ENCODE data around the gene RNF214. TPM values are rescaled to one million over a fixed set of nuclear protein-coding genes. Genes with fewer than 3 reads are reported as not detected.

RNF214 gene
- total and polyA plus RNA-seq, 2 donors (not counting 1 experiment from before 2014, with no cell fraction given), result 16.0 to 36.1 TPM

GRCh38 chr11:117327567-117328374 is 95.3 kb downstream of the RNF214 start, which contains the start of gene CEP164:
Gene CEP164 (plus strand): TSS chr11:117327854. CDS start chr11:117338587, 10,733 bp downstream.
- H3K4me1 Mint-ChIP-seq, result peaks cover 8% of the 10 kb centered on the region
- H3K9me3 Mint-ChIP-seq (ENCODE audit: insufficient read depth), result no peaks in the 10 kb centered on the region
- no peaks in the 10 kb centered on the region for H3K27me3 ChIP-seq (replicated peaks in 1 of 4; ENCODE audit: control extremely low read depth in 1 of 4, control insufficient read depth in 3 of 4, insufficient read depth in 4 of 4, low read length in 3 of 4)
- H3K36me3 ChIP-seq (replicated peaks in 1 of 2; ENCODE audit: control extremely low read depth in 1 of 2, control insufficient read depth in 1 of 2, extremely low read depth in 1 of 2, insufficient read depth in 2 of 2, low read length in 1 of 2), result no peaks in the 10 kb centered on the region
- H3K27ac ChIP-seq (ENCODE audit: low read length in 2 of 2), result peak within 1 kb of the TSS; percentile 84 to 89
- H4K20me1 ChIP-seq (ENCODE audit: control insufficient read depth, insufficient read depth, low read length, poor library complexity, severe bottlenecking), result no peaks in the 10 kb centered on the region
- H3K4me2 ChIP-seq (replicated peaks; ENCODE audit: low read depth, low read length, poor library complexity, severe bottlenecking), result peak within 1 kb of the TSS; percentile 79
- POLR2A ChIA-PET, result interaction anchor here (0.6 to 1.7 kb wide), 4 partner anchors 23 to 482 kb away, joined by 3 to 11 read pairs (median 6); no protein-coding TSS in a partner anchor
- peak; percentile 92 for ATAC-seq (ENCODE audit: low read depth)
- H2AFZ ChIP-seq (ENCODE audit: insufficient read depth, low read depth, low read length, poor library complexity, severe bottlenecking), result peak within 1 kb of the TSS; percentile 90
- CTCF ChIA-PET, result interaction anchor here (1.0 to 2.1 kb wide), 4 partner anchors 10 to 480 kb away, joined by 4 to 6 read pairs (median 4); partner anchors contain the start of gene BACE1
- intact Hi-C loops (cut with micrococcal nuclease), result loop anchor here (1.0 to 10.0 kb wide), 5 partner anchors 95 to 555 kb away; partner anchors contain the start of genes BUD13, PAFAH1B2, PCSK7 and RNF214
- no peak for TF ChIP-seq CTCF (IDR thresholded peaks at IDR 0.05)
- peak within 1 kb of the TSS; percentile 71 for H3K4me3 Mint-ChIP-seq
- peaks cover 6 to 11% of the 10 kb centered on the region in 2 donors for H3K4me1 ChIP-seq (ENCODE audit: control insufficient read depth in 2 of 2, insufficient read depth in 2 of 2, low read length in 2 of 2)
- peak; percentile 97 for DNase-seq
- H3K9ac ChIP-seq (ENCODE audit: low read length), result peak within 1 kb of the TSS; percentile 83
- H3K9me3 ChIP-seq (ENCODE audit: control extremely low read depth in 1 of 3, control insufficient read depth in 2 of 3, insufficient read depth in 1 of 3, low read length in 2 of 3), result no peaks in the 10 kb centered on the region
- no peaks in the 10 kb centered on the region for H3K27me3 Mint-ChIP-seq
- WGBS (ENCODE audit: insufficient coverage), result under 1% methylated on average over 64 of the region's 64 CpGs
- H3K79me2 ChIP-seq (ENCODE audit: control insufficient read depth, insufficient read depth, low read length), result peaks cover 7% of the 10 kb centered on the region
- H3K4me3 ChIP-seq (ENCODE audit: control extremely low read depth in 1 of 5, extremely low read depth in 1 of 5, insufficient read depth in 1 of 5, low read depth in 2 of 5, low read length in 4 of 5), result peak within 1 kb of the TSS; percentile 57 to 88 (median 79)
- peak within 1 kb of the TSS; percentile 65 for H3K27ac Mint-ChIP-seq
